GM12865 (cell line): Measurements from ENCODE around the gene TSACC.
A peak's percentile ranks its signal among the peaks of the same experiment; 100 is the strongest.
"Not testable (repeated sequence)": the region's sequence is repeated elsewhere in the genome, so short reads cannot be mapped to it uniquely, and the experiment has no call there.

Source experiments
- DNase-seq: peaks from one replicate; pipeline ENCODE4 v3.0.0; 2010; ENCODE audit warnings: low read depth
- H3K4me3 ChIP-seq: 2 replicates; pipeline ENCODE4 v1.5.1; 2011; ENCODE audit warnings: mild to moderate bottlenecking, low read depth, low read length, control low read depth
- CTCF ChIP-seq: IDR thresholded peaks from 2 replicates; pipeline ENCODE4 v1.5.1; 2011; ENCODE audit warnings: low read length, control low read depth, low read depth, inconsistent platforms; ENCODE audit not compliant: insufficient read depth; ENCODE audit errors: missing control alignments

Gene TSACC

GRCh38 chr1:156346636-156347035 is 8.3 kb downstream of the TSACC start:
- H3K4me3 ChIP-seq, result no peak overlapping the region
- no peak for TF ChIP-seq CTCF
- DNase-seq, result no peak

GRCh38 chr1:156347331-156347730 is 9.0 kb downstream of the TSACC start:
- no peak overlapping the region for H3K4me3 ChIP-seq
- no peak for TF ChIP-seq CTCF
- no peak for DNase-seq

- H3K4me3 ChIP-seq, DNase-seq: not testable (repeated sequence)
These were observed 14.2 kb downstream of the TSACC start for GRCh38 chr1:156352481-156352880.

DNA sequence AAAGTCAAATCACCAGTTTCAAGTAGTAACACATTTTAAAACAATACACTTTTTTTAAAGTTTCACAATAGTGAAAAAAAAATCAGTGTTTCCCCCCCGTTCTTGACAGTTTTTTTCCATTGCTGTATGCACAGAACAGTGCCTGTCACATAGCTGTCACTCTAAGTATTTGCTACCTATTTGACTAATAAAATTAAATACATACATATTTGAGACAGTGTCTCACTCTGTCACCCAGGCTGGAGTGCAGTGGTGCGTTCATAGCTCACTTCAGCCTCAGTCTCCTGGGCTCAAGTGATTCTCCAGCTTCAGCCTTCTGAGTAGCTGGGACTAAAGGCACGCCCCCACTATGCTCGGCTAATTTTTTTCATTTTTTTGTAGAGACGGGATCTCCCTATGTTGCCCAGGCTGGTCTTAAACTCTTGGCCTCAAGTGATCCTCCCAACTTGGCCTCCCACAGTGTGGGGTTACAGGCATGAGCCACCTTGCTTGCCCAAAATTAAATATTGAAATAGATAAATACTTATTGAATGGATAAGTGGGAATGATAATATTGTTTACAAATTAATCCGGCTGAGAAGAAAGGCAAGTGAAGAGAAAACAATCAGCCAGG is 18.0 kb downstream of the TSACC start:
- TF ChIP-seq CTCF, result no peak
- no peak overlapping the region for H3K4me3 ChIP-seq
- DNase-seq, result no peak

- H3K4me3 ChIP-seq, result no peak overlapping the region
- DNase-seq, result peak; percentile 70
- peak; percentile 92 for TF ChIP-seq CTCF
These were observed 18.7 kb downstream of the TSACC start for GRCh38 chr1:156356875-156357534.

DNA sequence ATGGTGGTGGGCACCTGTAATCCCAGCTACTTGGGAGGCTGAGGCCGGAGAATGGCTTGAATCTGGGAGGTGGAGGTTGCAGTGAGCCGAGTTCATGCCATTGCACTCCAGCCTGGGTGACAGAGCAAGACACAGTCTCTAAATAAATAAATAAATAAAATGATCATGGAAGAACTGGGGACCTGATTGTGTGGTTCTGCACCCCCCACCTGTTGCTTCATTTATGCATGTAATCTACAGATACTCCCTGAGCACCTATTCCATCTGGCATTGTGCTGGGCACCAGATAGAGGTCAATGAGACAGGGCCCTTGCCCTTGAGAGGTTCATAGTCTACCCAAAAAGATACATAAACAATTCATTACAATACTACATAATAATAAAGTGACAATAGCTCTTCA is 19.7 kb downstream of the TSACC start:
- TF ChIP-seq CTCF, result no peak
- DNase-seq, result no peak
- no peak overlapping the region for H3K4me3 ChIP-seq

DNA sequence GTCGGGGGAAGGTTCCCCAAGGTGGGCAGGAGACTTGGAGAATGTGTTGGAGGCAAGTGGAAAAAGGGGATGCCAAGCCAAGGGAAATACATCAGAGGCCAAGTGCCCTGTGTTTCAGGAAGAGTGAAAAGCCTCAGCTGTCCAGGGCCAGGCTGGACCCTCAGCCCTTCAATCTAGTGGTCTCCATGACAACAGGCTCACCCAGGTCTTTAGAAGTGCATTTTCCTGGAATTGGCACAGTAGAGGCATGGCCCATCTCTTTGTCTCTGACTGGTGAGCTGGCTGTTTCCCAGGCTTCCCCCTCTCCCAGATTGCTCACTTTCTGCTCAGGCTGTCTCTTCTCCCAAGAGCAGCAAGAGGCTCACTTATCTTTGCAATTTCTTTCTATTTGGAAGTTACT is 20.3 kb downstream of the TSACC start:
- TF ChIP-seq CTCF, result no peak
- DNase-seq, result no peak
- no peak overlapping the region for H3K4me3 ChIP-seq
